Esophagus muscularis mucosa (tissue), 4 donors: ENCODE data around the gene MUSTN1. TPM values are rescaled to one million over a fixed set of nuclear protein-coding genes. Genes with fewer than 3 reads are reported as not detected.

ENCODE experiments used
- DNase-seq: peaks from one replicate; pipeline ENCODE4 v3.0.0-alpha.2; 2017; ENCODE audit errors: extremely low spot score
- H3K27ac ChIP-seq, 4 donors: fragments of 200-600 bp; sonication (generic); replicated peaks in 1 of 4; 1 replicate in 3 of 4; 2 replicates in 1 of 4; pipeline ENCODE4 v1.5.1; 2016 to 2019; ENCODE audit warnings: mild to moderate bottlenecking in 1 of 4
- H3K27me3 ChIP-seq, 4 donors: fragments of 200-600 bp; sonication (generic); one replicate each; pipeline versions ENCODE4 v1.5.1 to v1.6.0; 2016 to 2019
- H3K36me3 ChIP-seq, 4 donors: fragments of 200-600 bp; sonication (generic); one replicate each; pipeline ENCODE4 v1.5.1; 2016 to 2019
- H3K4me1 ChIP-seq, 4 donors: fragments of 200-600 bp; sonication (generic); one replicate each; pipeline ENCODE4 v1.5.1; 2016 to 2019
- H3K4me3 ChIP-seq, 4 donors: fragments of 200-600 bp; sonication (generic); 1 replicate in 2 of 4; 2 replicates in 2 of 4; pipeline ENCODE4 v1.5.1; 2016 to 2019; ENCODE audit warnings: mild to moderate bottlenecking in 4 of 4, moderate library complexity in 1 of 4
- H3K9me3 ChIP-seq, 4 donors: fragments of 200-600 bp; sonication (generic); 1 replicate in 3 of 4; 2 replicates in 1 of 4; pipeline ENCODE4 v1.5.1; 2016 to 2019
- CTCF ChIP-seq, 3 experiments: fragments of 200-600 bp in 2 of 3; fragments of 450-650 bp in 1 of 3; sonication (generic) in 2 of 3; IDR thresholded peaks; one replicate each; pipeline ENCODE4 v1.5.1; 2017 to 2019; ENCODE audit warnings: antibody characterized with exemption in 3 of 3, mild to moderate bottlenecking in 2 of 3, moderate library complexity in 1 of 3
- EP300 ChIP-seq: sonication (generic); formaldehyde crosslinking; IDR thresholded peaks from one replicate; pipeline ENCODE4 v1.6.1; 2017; ENCODE audit warnings: antibody characterized with exemption
- POLR2A ChIP-seq: fragments of 450-650 bp; IDR thresholded peaks from one replicate; pipeline ENCODE4 v1.6.1; 2017; ENCODE audit warnings: antibody characterized with exemption, moderate library complexity, mild to moderate bottlenecking, low read depth
- POLR2AphosphoS5 ChIP-seq, 2 donors: sonication (generic); formaldehyde crosslinking; IDR thresholded peaks; one replicate each; pipeline ENCODE4 v1.6.1; 2017; ENCODE audit warnings: antibody characterized with exemption in 2 of 2
- WGBS: methylation state at CpG from one replicate; pipeline ENCODE4 v1.1.5; 2018; 5-methylcytosine and 5-hydroxymethylcytosine counted together
- intact Hi-C: fragments of 100-400 bp; cut with DNase I; formaldehyde crosslinking; loops from one replicate; pipeline ENCODE4 v1.15.1; 2023
- total RNA-seq, 4 donors: library from RNA; depleted of rRNA; stranded (reverse); fragments of >200 nt; gene quantifications; one replicate each; pipeline versions ENCODE4 v1.1.0 to v1.2.1, GENCODE V29; 2016

MUSTN1 gene
- total RNA-seq, 4 donors from 2014 or later = 6.6 to 17.7 (median 12.5) TPM

DNA sequence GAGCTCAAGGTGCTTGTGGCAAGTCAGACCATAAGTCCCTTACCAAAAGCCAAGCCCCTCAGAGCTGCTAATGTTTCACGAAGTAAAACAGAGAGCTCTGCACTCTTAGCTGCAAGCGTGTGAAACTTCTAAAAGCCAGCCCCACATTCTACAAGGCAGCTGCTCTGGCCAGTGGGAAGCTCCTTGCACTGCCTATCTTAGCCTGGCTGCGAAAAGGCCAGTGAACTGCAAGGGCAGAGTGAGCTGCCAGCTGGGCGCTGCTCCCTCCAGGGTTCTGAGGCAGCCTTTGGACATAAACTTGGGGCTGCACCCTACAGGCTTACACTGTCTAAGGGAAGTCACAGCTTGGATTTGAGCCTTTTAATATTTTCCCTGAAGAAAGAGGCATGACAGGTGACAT is 2.2 kb upstream of the MUSTN1 start:
- H3K9me3 ChIP-seq = no peaks in the 10 kb centered on the region
- DNase-seq = no peak
- intact Hi-C loops = no loop called here
- peaks cover 38 to 44% (median 40%) of the 10 kb centered on the region in 4 donors for H3K4me1 ChIP-seq
- H3K36me3 ChIP-seq = peaks cover 0 to 68% (median 30%) of the 10 kb centered on the region in 4 donors
- TF ChIP-seq POLR2A (no peak), POLR2AphosphoS5 (IDR thresholded peaks at IDR 0.05) (no peak), CTCF (IDR thresholded peaks at IDR 0.05) (no peak), EP300 (no peak)
- H3K27me3 ChIP-seq = no peaks in the 10 kb centered on the region
- H3K27ac ChIP-seq = peak overlapping the region in 1 of 4 donors; percentile 22
- no peak overlapping the region for H3K4me3 ChIP-seq
- WGBS = 91% methylated on average over 4 of the region's 4 CpGs

DNA sequence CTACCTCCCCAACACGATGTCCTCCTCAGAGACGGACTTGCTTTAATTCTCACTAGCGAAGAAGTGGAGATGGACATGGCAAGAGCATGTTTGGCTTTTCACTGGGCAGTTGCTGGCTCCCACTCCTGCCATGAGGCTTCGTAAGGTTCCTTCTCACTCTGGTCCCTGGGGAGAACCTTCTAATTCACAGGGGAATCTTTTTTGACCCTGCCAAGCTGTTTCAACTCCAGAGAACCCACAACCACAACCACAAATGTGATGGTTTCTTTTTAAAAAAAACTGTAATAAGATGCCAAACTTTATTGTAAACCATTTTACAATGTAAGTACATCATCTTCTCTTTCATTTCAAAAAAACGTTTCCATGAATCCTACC is 1.6 kb upstream of the MUSTN1 start:
- WGBS = 89% methylated on average over 3 of the region's 5 CpGs
- intact Hi-C loops = no loop called here
- H3K27me3 ChIP-seq = no peaks in the 10 kb centered on the region
- TF ChIP-seq EP300 (no peak), POLR2AphosphoS5 (IDR thresholded peaks at IDR 0.05) (no peak), POLR2A (no peak), CTCF (IDR thresholded peaks at IDR 0.05) (no peak)
- no peaks in the 10 kb centered on the region for H3K9me3 ChIP-seq
- no peak overlapping the region for H3K4me3 ChIP-seq
- H3K27ac ChIP-seq = peak overlapping the region in 2 of 4 donors; percentile 65 to 67
- DNase-seq = no peak
- H3K36me3 ChIP-seq = peaks cover 0 to 62% (median 26%) of the 10 kb centered on the region in 4 donors
- H3K4me1 ChIP-seq = peaks cover 38 to 41% (median 39%) of the 10 kb centered on the region in 4 donors

GRCh38 chr3:52835766-52836470 is 1.1 kb upstream of the MUSTN1 start:
- WGBS = 84% methylated on average over 5 of the region's 8 CpGs
- H3K9me3 ChIP-seq = no peaks in the 10 kb centered on the region
- intact Hi-C loops = no loop called here
- H3K4me3 ChIP-seq = peak overlapping the region in 2 of 4 donors; percentile 10 to 21
- peaks cover 35 to 46% (median 42%) of the 10 kb centered on the region in 4 donors for H3K4me1 ChIP-seq
- peak overlapping the region; percentile 54 to 67 (median 66) for H3K27ac ChIP-seq
- peaks cover 0 to 57% (median 23%) of the 10 kb centered on the region in 4 donors for H3K36me3 ChIP-seq
- no peak for DNase-seq
- no peaks in the 10 kb centered on the region for H3K27me3 ChIP-seq
- TF ChIP-seq POLR2AphosphoS5 (IDR thresholded peaks at IDR 0.05) = no peak
- no peak for TF ChIP-seq EP300
- TF ChIP-seq POLR2A = no peak
- no peak for TF ChIP-seq CTCF (IDR thresholded peaks at IDR 0.05)

- H3K27me3 ChIP-seq = no peaks in the 10 kb centered on the region
- H3K4me3 ChIP-seq = no peak overlapping the region
- 88% methylated on average over 14 of the region's 14 CpGs for WGBS
- H3K9me3 ChIP-seq = no peaks in the 10 kb centered on the region
- H3K27ac ChIP-seq = no peak overlapping the region
- intact Hi-C loops = no loop called here
- no peak for TF ChIP-seq CTCF (IDR thresholded peaks at IDR 0.05)
- TF ChIP-seq EP300 = no peak
- TF ChIP-seq POLR2A = no peak
- TF ChIP-seq POLR2AphosphoS5 (IDR thresholded peaks at IDR 0.05) = no peak
- H3K4me1 ChIP-seq = peaks cover 34 to 47% (median 42%) of the 10 kb centered on the region in 4 donors
- peaks cover 0 to 38% (median 8%) of the 10 kb centered on the region in 4 donors for H3K36me3 ChIP-seq
- DNase-seq = no peak
Observed at GRCh38 chr3:52833202-52833601, 1.6 kb downstream of the MUSTN1 start.
